GM23248 (cell line): ENCODE measurements around the gene LRIG2.

Experiments used
- EZH2 ChIP-seq: fragments of 200-600 bp; sonication (generic); IDR thresholded peaks from 2 replicates; pipeline ENCODE4 v1.6.1; 2018; ENCODE audit warnings: antibody characterized with exemption, mild to moderate bottlenecking; ENCODE audit not compliant: insufficient read depth, poor library complexity, severe bottlenecking
- EZH2phosphoT487 ChIP-seq: fragments of 200-600 bp; sonication (generic); IDR thresholded peaks from 2 replicates; pipeline ENCODE4 v1.6.1; 2018; ENCODE audit warnings: antibody characterized with exemption, moderate library complexity, mild to moderate bottlenecking, low read depth; ENCODE audit not compliant: insufficient read depth

- no peak for TF ChIP-seq EZH2
- TF ChIP-seq EZH2phosphoT487 = no peak
Observed at GRCh38 chr1:113095790-113096455, 22.9 kb downstream of the LRIG2 start.
